Neural progenitor cell (in vitro differentiated cells): ENCODE data around the gene RARA. TPM values are rescaled to one million over a fixed set of nuclear protein-coding genes. Genes with fewer than 3 reads are reported as not detected.

ENCODE experiments used
- DNase-seq: peaks from one replicate; pipeline ENCODE4 v3.0.0-alpha.2; 2016; ENCODE audit warnings: low spot score
- H2AFZ ChIP-seq: fragments of 200-600 bp; sonication (generic); replicated peaks from 2 replicates; pipeline ENCODE4 v1.6.1; 2016; ENCODE audit warnings: antibody characterized with exemption
- H3F3A ChIP-seq: fragments of 200-600 bp; sonication (generic); 2 replicates; pipeline ENCODE4 v1.6.1; 2016; ENCODE audit warnings: antibody characterized with exemption, low read depth
- H3K27ac ChIP-seq: fragments of 200-600 bp; sonication (generic); 2 replicates; pipeline ENCODE4 v1.5.1; 2016; ENCODE audit warnings: mild to moderate bottlenecking
- H3K27me3 ChIP-seq: fragments of 200-600 bp; sonication (generic); 2 replicates; pipeline ENCODE4 v1.6.1; 2016; ENCODE audit warnings: mild to moderate bottlenecking, moderate library complexity
- H3K36me3 ChIP-seq: fragments of 200-600 bp; sonication (generic); 2 replicates; pipeline ENCODE4 v1.5.1; 2016
- H3K4me1 ChIP-seq: fragments of 200-600 bp; sonication (generic); 2 replicates; pipeline ENCODE4 v1.6.1; 2016; ENCODE audit warnings: mixed run types
- H3K4me2 ChIP-seq: fragments of 200-600 bp; sonication (generic); 2 replicates; pipeline ENCODE4 v1.6.1; 2016
- H3K4me3 ChIP-seq: fragments of 200-600 bp; sonication (generic); 2 replicates; pipeline ENCODE4 v1.5.1; 2016
- H3K79me2 ChIP-seq: fragments of 200-600 bp; sonication (generic); 2 replicates; pipeline ENCODE4 v1.6.1; 2016; ENCODE audit warnings: low read depth
- H3K9ac ChIP-seq: fragments of 200-600 bp; sonication (generic); 2 replicates; pipeline ENCODE4 v1.6.1; 2016
- H3K9me3 ChIP-seq: fragments of 200-600 bp; sonication (generic); 2 replicates; pipeline ENCODE4 v1.5.1; 2016; ENCODE audit warnings: low read depth
- H4K20me1 ChIP-seq: fragments of 200-600 bp; sonication (generic); 2 replicates; pipeline ENCODE4 v1.6.1; 2016; ENCODE audit warnings: low read depth
- H3K27ac Mint-ChIP-seq: 3 replicates; pipeline ENCODE4 v1.8.0; 2021; ENCODE audit warnings: mixed read lengths
- H3K27me3 Mint-ChIP-seq: 2 replicates; pipeline ENCODE4 v1.8.0; 2022; ENCODE audit warnings: low read depth, mild to moderate bottlenecking, inconsistent platforms, moderate library complexity, mixed read lengths; ENCODE audit not compliant: insufficient read depth
- H3K36me3 Mint-ChIP-seq: 3 replicates; pipeline ENCODE4 v1.8.0; 2021; ENCODE audit warnings: mixed read lengths
- H3K4me1 Mint-ChIP-seq: 3 replicates; pipeline ENCODE4 v1.8.0; 2021; ENCODE audit warnings: mixed read lengths
- H3K4me3 Mint-ChIP-seq: 3 replicates; pipeline ENCODE4 v1.8.0; 2021; ENCODE audit warnings: mild to moderate bottlenecking, moderate library complexity, mixed read lengths
- H3K9me3 Mint-ChIP-seq: 3 replicates; pipeline ENCODE4 v1.8.0; 2020; ENCODE audit warnings: mixed read lengths
- EZH2 ChIP-seq: fragments of 200-600 bp; sonication (generic); IDR thresholded peaks from 2 replicates; pipeline ENCODE4 v1.6.1; 2017; ENCODE audit warnings: antibody characterized with exemption, mild to moderate bottlenecking, moderate library complexity
- EZH2phosphoT487 ChIP-seq: fragments of 200-600 bp; sonication (generic); IDR thresholded peaks from 2 replicates; pipeline ENCODE4 v1.6.1; 2017; ENCODE audit warnings: antibody characterized with exemption
- total RNA-seq: library from RNA; depleted of rRNA; stranded (reverse); fragments of >200 nt; gene quantifications from 2 replicates; pipeline ENCODE4 v1.2.3, GENCODE V29; 2015; ENCODE audit warnings: low replicate concordance
- TF ChIP-seq, protein P1 (sequence below): fragments of 200-600 bp; sonication (generic); IDR thresholded peaks from 2 replicates; pipeline ENCODE4 v1.5.1; 2017; ENCODE audit warnings: antibody characterized with exemption, mild to moderate bottlenecking

RARA gene
- total RNA-seq, 1 donor from 2014 or later = 9.0 TPM

DNA sequence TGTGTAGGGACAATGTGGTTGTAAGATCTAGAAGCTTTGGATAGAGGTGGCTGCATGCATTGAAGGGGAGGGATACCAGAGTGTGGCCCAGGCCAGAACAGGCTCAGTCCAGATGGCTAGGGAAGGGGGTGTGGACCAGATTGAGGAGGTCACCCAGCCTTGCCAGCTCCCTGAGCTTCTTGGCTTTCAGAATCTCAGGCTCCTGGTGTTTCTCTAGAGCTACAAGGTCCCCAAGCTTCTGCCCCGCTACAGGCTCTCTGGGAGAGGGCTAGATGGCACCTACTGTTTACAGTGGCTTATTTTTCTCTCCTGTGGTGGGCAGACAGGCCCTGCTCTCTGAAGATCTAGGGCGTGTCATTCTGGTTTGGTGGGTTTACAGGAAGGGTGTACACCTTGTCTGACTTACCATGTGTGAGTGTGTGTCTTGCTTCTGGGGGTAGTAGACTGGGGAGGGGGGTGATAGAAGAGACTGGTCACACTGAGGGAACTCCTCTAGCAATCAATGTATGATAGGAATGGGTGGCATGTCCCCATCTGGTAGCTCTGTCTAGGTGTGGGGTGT is 1.1 kb downstream of the RARA start:
- Mint-ChIP-seq H3K4me3 (peak overlapping the region; percentile 73), H3K4me1 (peaks cover 27% of the 10 kb centered on the region), H3K9me3 (no peaks in the 10 kb centered on the region), H3K27me3 (peaks cover 11% of the 10 kb centered on the region), H3K27ac (no peak overlapping the region), H3K36me3 (no peaks in the 10 kb centered on the region)
- no peak overlapping the region for H2AFZ ChIP-seq
- H4K20me1 ChIP-seq = peaks cover 18% of the 10 kb centered on the region
- H3K9ac ChIP-seq = no peak overlapping the region
- no peaks in the 10 kb centered on the region for H3K79me2 ChIP-seq
- no peaks in the 10 kb centered on the region for H3K9me3 ChIP-seq
- H3K36me3 ChIP-seq = no peaks in the 10 kb centered on the region
- TF ChIP-seq, protein P1, sequence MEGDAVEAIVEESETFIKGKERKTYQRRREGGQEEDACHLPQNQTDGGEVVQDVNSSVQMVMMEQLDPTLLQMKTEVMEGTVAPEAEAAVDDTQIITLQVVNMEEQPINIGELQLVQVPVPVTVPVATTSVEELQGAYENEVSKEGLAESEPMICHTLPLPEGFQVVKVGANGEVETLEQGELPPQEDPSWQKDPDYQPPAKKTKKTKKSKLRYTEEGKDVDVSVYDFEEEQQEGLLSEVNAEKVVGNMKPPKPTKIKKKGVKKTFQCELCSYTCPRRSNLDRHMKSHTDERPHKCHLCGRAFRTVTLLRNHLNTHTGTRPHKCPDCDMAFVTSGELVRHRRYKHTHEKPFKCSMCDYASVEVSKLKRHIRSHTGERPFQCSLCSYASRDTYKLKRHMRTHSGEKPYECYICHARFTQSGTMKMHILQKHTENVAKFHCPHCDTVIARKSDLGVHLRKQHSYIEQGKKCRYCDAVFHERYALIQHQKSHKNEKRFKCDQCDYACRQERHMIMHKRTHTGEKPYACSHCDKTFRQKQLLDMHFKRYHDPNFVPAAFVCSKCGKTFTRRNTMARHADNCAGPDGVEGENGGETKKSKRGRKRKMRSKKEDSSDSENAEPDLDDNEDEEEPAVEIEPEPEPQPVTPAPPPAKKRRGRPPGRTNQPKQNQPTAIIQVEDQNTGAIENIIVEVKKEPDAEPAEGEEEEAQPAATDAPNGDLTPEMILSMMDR = no peak
- TF ChIP-seq EZH2 (no peak), EZH2phosphoT487 (no peak)
- H3K4me1 ChIP-seq = peaks cover 61% of the 10 kb centered on the region
- H3K27me3 ChIP-seq = no peaks in the 10 kb centered on the region
- H3K27ac ChIP-seq = no peak overlapping the region
- H3F3A ChIP-seq = peaks cover 37% of the 10 kb centered on the region
- peak overlapping the region; percentile 89 for H3K4me2 ChIP-seq
- DNase-seq = no peak
- peak overlapping the region; percentile 78 for H3K4me3 ChIP-seq

DNA sequence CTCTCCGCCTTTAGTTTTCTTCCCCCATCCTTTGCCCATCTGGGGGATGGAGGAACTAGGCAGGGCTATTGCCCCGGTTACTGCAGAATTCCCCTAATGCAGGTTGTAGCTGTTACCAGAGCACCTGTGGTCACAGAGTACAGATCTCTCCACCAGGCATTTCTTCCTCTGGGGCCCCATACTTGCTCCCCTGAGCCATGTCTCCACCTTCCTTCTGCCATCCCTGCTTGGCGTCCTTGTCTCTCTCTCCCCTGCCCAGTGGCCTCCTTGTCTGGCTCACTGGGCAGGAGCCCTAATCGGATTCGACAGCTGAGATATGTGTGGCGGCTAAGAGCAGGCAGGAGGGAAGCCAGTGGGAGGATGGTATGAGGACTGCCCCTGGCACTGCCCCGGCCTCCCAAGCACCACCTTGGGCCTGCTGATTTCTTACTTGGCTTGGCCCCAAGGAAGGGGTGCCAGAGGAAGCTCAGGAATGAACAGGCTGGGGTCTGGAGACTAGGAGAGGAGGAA is 2.0 kb downstream of the RARA start:
- Histone ChIP-seq H3K4me1 (peaks cover 67% of the 10 kb centered on the region), H3K9me3 (no peaks in the 10 kb centered on the region), H3K79me2 (no peaks in the 10 kb centered on the region), H3K4me3 (no peak overlapping the region), H3K9ac (no peak overlapping the region), H4K20me1 (peaks cover 18% of the 10 kb centered on the region), H3K36me3 (no peaks in the 10 kb centered on the region), H3K4me2 (peak overlapping the region; percentile 6), H2AFZ (no peak overlapping the region), H3K27ac (no peak overlapping the region), H3F3A (peaks cover 36% of the 10 kb centered on the region), H3K27me3 (peaks cover 4% of the 10 kb centered on the region)
- H3K4me3 Mint-ChIP-seq = peak overlapping the region; percentile 48
- peaks cover 11% of the 10 kb centered on the region for H3K27me3 Mint-ChIP-seq
- H3K9me3 Mint-ChIP-seq = no peaks in the 10 kb centered on the region
- TF ChIP-seq EZH2 = no peak
- TF ChIP-seq, protein P1 = no peak
- TF ChIP-seq EZH2phosphoT487 = no peak
- peaks cover 31% of the 10 kb centered on the region for H3K4me1 Mint-ChIP-seq
- no peaks in the 10 kb centered on the region for H3K36me3 Mint-ChIP-seq
- no peak overlapping the region for H3K27ac Mint-ChIP-seq
- peak; percentile 62 for DNase-seq

DNA sequence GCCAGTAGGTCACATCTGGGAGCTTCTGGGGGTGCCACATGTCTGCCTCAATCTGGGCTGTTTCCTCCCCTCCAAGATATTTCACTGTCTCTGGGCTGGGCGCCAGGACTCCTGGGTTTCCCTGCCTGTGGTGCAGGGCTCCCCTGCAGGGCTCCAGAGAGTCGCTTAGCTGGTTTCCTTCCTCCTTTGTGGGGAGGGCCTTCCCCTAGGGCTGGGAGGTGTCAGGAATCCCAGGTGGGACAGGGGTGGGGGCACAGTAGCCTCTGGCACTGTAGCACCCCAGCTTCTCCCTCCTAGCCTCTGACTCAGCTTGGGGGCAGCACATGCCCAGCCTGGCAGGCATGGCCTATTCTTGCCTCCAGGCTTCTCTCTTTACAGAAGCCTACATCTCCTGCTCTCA is 2.6 kb downstream of the RARA start:
- Histone ChIP-seq H3K4me2 (no peak overlapping the region), H3K4me1 (peaks cover 66% of the 10 kb centered on the region)
- no peak for DNase-seq

More for the DNA sequence above, 2.6 kb downstream of the RARA start:
- Mint-ChIP-seq H3K36me3 (no peaks in the 10 kb centered on the region), H3K4me3 (peak overlapping the region; percentile 48), H3K4me1 (peaks cover 37% of the 10 kb centered on the region), H3K27me3 (peaks cover 16% of the 10 kb centered on the region), H3K27ac (no peak overlapping the region), H3K9me3 (no peaks in the 10 kb centered on the region)
- Histone ChIP-seq H3K27ac (no peak overlapping the region), H3K9ac (no peak overlapping the region), H3K79me2 (no peaks in the 10 kb centered on the region), H3F3A (peaks cover 35% of the 10 kb centered on the region), H3K4me3 (no peak overlapping the region), H3K36me3 (no peaks in the 10 kb centered on the region), H4K20me1 (peaks cover 18% of the 10 kb centered on the region), H3K9me3 (no peaks in the 10 kb centered on the region), H3K27me3 (peaks cover 11% of the 10 kb centered on the region), H2AFZ (no peak overlapping the region)
- TF ChIP-seq, protein P1 = no peak
- no peak for TF ChIP-seq EZH2phosphoT487
- no peak for TF ChIP-seq EZH2
